ENCODE measurements around the gene LRTM2.

DNA sequence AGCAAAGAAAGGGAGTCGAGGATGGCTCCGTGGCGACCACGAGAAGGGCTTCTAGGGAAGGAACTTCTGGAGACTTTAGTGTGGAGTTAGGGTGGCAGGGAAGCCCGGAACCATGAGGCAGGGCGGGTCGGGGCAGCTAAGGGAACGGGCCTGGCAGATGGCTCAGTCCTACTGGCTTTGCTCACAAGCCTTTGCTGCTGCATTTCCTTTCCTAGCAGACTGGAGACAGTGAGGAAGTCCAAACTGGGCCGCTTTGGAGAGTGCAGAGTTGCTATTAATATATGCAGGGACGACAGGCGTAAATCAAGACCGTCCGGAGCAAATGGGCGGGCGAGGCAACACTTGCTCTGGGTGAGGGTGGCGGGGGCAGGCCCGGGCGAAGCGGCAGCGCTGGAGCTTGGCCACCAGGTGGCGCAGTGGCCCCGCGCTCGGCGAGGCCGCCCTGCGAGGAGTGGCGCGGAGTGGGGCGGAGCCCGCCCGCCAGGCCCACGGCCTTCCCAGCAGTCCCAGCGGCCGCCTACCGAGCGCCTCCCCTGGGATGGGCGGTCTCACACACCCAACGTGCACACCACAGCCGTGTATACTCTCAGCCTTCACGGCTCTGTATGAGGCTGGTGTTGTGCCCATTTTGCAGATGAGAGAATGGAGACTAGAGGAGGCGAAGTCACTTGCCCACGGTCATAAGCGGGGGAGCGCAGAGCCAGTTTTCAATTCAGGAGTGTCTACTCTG is 24.4 kb upstream of the LRTM2 start:
- TF ChIP-seq POLR2AphosphoS5 (IDR thresholded peaks at IDR 0.05; ENCODE audit: low read depth, low read length) (peak; percentile 85), POLR2A (IDR thresholded peaks at IDR 0.05; ENCODE audit: low read depth, low read length) (peak; percentile 89), TAF1 (IDR thresholded peaks at IDR 0.05; ENCODE audit: borderline replicate concordance, low read depth, low read length) (peak; percentile 57; the same call in 1 of the 2 replicates)
